ENCODE results near the gene ART3.
A peak's percentile ranks its signal among the peaks of the same experiment; 100 is the strongest.

The ART3 gene

GRCh38 chr4:76074993-76075600 lies 588 bp downstream of the ART3 start:
- FAIRE-seq = no peak

GRCh38 chr4:76078033-76078613 lies 3.6 kb downstream of the ART3 start:
- FAIRE-seq = no peak

GRCh38 chr4:76083386-76083988 lies 9.0 kb downstream of the ART3 start:
- FAIRE-seq = no peak

GRCh38 chr4:76084542-76084941 lies 10.0 kb downstream of the ART3 start:
- no peak for FAIRE-seq

- peak; percentile 79 for FAIRE-seq
These were observed 12.7 kb downstream of the ART3 start for GRCh38 chr4:76087007-76087769.

GRCh38 chr4:76088719-76089118 lies 14.2 kb downstream of the ART3 start:
- FAIRE-seq = no peak

- no peak for FAIRE-seq
These were observed 15.8 kb downstream of the ART3 start for GRCh38 chr4:76090241-76090691.

GRCh38 chr4:76091052-76091451 lies 16.5 kb downstream of the ART3 start:
- FAIRE-seq = no peak

GRCh38 chr4:76095568-76095967 lies 21.1 kb downstream of the ART3 start:
- FAIRE-seq = no peak

GRCh38 chr4:76096076-76096475 lies 21.6 kb downstream of the ART3 start:
- no peak for FAIRE-seq

GRCh38 chr4:76105652-76106051 lies 31.1 kb downstream of the ART3 start:
- no peak for FAIRE-seq

GRCh38 chr4:76106442-76106841 lies 31.9 kb downstream of the ART3 start:
- FAIRE-seq = no peak

GRCh38 chr4:76108467-76109181 lies 34.1 kb downstream of the ART3 start:
- FAIRE-seq = no peak

GRCh38 chr4:76116821-76117220 lies 42.3 kb downstream of the ART3 start:
- no peak for FAIRE-seq

GRCh38 chr4:76117536-76117935 lies 43.0 kb downstream of the ART3 start:
- no peak for FAIRE-seq

- no peak for FAIRE-seq
These were observed 45.7 kb downstream of the ART3 start for GRCh38 chr4:76120199-76120598.

- FAIRE-seq = no peak
These were observed 51.3 kb downstream of the ART3 start for GRCh38 chr4:76125816-76126215.

GRCh38 chr4:76127754-76128153 lies 53.2 kb downstream of the ART3 start:
- no peak for FAIRE-seq

GRCh38 chr4:76141241-76141640 lies 66.7 kb downstream of the ART3 start:
- no peak for FAIRE-seq

GRCh38 chr4:76144546-76144945 lies 70.0 kb downstream of the ART3 start:
- FAIRE-seq = no peak

- FAIRE-seq = no peak
These were observed 73.1 kb downstream of the ART3 start for GRCh38 chr4:76147454-76148141.

- peak; percentile 40 for FAIRE-seq
These were observed 73.8 kb downstream of the ART3 start, which contains the start of gene NUP54 for GRCh38 chr4:76148142-76148865. NUP54 (minus strand) TSS chr4:76148397; CDS start chr4:76148374, 23 bp downstream.

Data from TTC549 (cell line).